GM21367 (cell line): ENCODE measurements around the gene HNRNPUL1.
A peak's percentile ranks its signal among the peaks of the same experiment; 100 is the strongest.

Source experiments
- ATAC-seq: cut with Tn5 transposase; IDR thresholded peaks from one replicate; pipeline ENCODE4 v1.9.1; 2021; ENCODE audit not compliant: unreplicated experiment

Gene HNRNPUL1

GRCh38 chr19:41352279-41352608, 88.1 kb downstream of the HNRNPUL1 start:
- no peak for ATAC-seq

GRCh38 chr19:41352609-41353465, 88.7 kb downstream of the HNRNPUL1 start:
- ATAC-seq = no peak

- peak; percentile 29 for ATAC-seq
These were observed 89.5 kb downstream of the HNRNPUL1 start, which contains the start of gene TGFB1 for GRCh38 chr19:41353466-41354342. TGFB1 (minus strand) TSS chr19:41353922; CDS start chr19:41353044, 878 bp downstream.

GRCh38 chr19:41354343-41354953, 90.3 kb downstream of the HNRNPUL1 start:
- ATAC-seq = no peak

- ATAC-seq = no peak
These were observed 90.9 kb downstream of the HNRNPUL1 start for GRCh38 chr19:41355035-41355434.

GRCh38 chr19:41355802-41356201, 91.6 kb downstream of the HNRNPUL1 start:
- ATAC-seq = no peak

- ATAC-seq = no peak
These were observed 93.0 kb downstream of the HNRNPUL1 start for GRCh38 chr19:41356984-41357739.
